ENCODE measurements around the gene MTHFR. TPM values are rescaled to one million over a fixed set of nuclear protein-coding genes. Genes with fewer than 3 reads are reported as not detected.

The MTHFR gene
- total and polyA plus RNA-seq, 8 donors, result 9.6 to 19.1 (median 15.6) TPM

DNA sequence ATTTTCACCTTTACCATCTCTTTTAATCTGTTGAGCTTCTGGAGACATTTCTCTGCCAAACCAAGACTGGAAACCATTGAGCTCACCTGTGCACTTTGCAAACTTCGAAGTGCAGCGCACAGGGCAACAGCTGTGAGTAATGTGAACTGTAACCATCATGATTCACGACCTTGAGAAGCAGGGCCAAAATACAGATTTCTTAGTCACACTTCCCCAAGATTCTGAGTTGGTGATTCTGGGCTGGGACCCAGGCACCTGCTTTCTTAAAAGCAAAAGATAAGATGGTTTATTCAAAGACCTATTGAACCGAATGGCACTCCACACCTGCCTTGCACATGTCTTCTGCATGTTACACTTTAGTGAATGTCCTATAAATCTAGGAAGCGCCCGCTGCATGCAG is 59.7 kb downstream of the MTHFR start:
- Histone ChIP-seq H3K4me1 (peaks cover 7 to 27% (median 7%) of the 10 kb centered on the region in 3 donors), H3K27ac (peak overlapping the region in 3 of 4 donors; percentile 55 to 83 (median 79)), H3K9me3 (no peaks in the 10 kb centered on the region), H3K4me3 (no peak overlapping the region), H3K36me3 (peaks cover 0 to 10% (median 0%) of the 10 kb centered on the region in 3 donors), H3K27me3 (no peaks in the 10 kb centered on the region)
- intact Hi-C loops (cut with DNase I), result no loop called here
- FAIRE-seq (no peak), ATAC-seq (peak; percentile 66 to 81 (median 74)), DNase-seq (peak in 5 of 6 donors; percentile 35 to 78 (median 63))
- WGBS, 2 donors, result 37 to 40% methylated on average over 6 of the region's 6 CpGs
- TF ChIP-seq, protein P1, sequence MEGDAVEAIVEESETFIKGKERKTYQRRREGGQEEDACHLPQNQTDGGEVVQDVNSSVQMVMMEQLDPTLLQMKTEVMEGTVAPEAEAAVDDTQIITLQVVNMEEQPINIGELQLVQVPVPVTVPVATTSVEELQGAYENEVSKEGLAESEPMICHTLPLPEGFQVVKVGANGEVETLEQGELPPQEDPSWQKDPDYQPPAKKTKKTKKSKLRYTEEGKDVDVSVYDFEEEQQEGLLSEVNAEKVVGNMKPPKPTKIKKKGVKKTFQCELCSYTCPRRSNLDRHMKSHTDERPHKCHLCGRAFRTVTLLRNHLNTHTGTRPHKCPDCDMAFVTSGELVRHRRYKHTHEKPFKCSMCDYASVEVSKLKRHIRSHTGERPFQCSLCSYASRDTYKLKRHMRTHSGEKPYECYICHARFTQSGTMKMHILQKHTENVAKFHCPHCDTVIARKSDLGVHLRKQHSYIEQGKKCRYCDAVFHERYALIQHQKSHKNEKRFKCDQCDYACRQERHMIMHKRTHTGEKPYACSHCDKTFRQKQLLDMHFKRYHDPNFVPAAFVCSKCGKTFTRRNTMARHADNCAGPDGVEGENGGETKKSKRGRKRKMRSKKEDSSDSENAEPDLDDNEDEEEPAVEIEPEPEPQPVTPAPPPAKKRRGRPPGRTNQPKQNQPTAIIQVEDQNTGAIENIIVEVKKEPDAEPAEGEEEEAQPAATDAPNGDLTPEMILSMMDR (IDR thresholded peaks at IDR 0.05), result no peak

DNA sequence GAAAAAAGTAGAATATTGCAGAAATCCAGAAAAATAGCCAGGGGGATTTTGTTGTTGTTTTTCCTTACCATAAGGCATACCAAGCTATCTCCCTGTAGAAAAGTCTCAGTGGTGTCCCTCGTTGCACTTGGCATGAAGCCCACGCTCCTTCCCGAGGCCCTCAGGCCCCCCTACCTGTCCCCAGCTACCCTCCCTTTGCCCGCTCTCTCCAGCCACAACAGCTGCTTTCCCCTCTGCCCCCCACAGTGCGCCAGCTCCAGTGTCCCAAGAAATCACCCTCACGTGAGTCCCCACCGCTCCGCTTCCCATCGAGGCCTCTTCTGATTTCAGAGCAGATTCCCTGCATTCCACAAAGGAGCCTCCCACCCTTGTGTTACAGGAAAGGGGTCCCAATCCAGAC is 61.5 kb downstream of the MTHFR start:
- H3K4me3 ChIP-seq, result no peak overlapping the region
- no peaks in the 10 kb centered on the region for H3K36me3 ChIP-seq
- FAIRE-seq, result no peak
- TF ChIP-seq, protein P1 (IDR thresholded peaks at IDR 0.05), result no peak
- no peaks in the 10 kb centered on the region for H3K9me3 ChIP-seq
- H3K27me3 ChIP-seq, result no peaks in the 10 kb centered on the region
- H3K27ac ChIP-seq, result no peak overlapping the region
- ATAC-seq, result no peak
- 83 to 84% methylated on average over 9 of the region's 9 CpGs for WGBS, 2 donors
- peaks cover 7 to 27% (median 7%) of the 10 kb centered on the region in 3 donors for H3K4me1 ChIP-seq
- intact Hi-C loops (cut with DNase I), result no loop called here
- DNase-seq, result peak in 1 of 6 donors; percentile 49

DNA sequence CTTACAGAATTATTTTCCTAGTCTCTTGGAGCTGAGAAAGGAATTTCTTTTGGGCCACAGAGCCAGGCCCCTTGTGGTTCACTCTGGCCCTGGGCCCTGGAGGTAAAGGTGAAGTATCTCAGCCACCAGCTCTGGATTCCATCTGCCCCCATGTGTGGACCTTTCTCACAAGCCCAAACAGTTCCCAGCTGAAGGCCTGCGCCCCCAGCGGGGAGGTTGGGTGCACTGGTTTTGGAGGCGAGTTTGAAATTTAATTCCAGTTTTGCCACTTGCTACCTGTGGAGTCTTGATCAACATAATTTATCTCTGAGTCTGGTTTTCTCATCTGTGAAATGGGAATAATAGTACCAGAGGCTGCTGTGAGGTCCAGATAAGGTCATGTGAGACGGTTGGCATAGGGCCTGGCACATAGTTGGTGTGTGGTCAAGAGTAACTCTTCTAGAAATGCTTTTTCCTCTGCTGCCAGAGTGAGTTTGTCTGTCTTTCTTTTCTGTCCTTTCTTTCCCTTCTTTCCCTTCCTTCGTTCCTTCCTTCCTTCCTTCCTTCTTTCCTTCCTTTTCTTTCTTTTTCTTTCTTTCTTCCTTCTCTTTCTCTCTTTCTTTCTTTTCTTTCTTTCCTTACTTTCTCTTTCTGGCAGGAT is 63.7 kb downstream of the MTHFR start:
- WGBS, 2 donors, result 77 to 83% methylated on average over 5 of the region's 5 CpGs
- peaks cover 8 to 33% (median 8%) of the 10 kb centered on the region in 3 donors for H3K4me1 ChIP-seq
- no peaks in the 10 kb centered on the region for H3K36me3 ChIP-seq
- no peak for FAIRE-seq
- no peak for ATAC-seq
- H3K27me3 ChIP-seq, result no peaks in the 10 kb centered on the region
- H3K27ac ChIP-seq, result no peak overlapping the region
- intact Hi-C loops (cut with DNase I), result no loop called here
- TF ChIP-seq, protein P1 (IDR thresholded peaks at IDR 0.05), result no peak
- no peak overlapping the region for H3K4me3 ChIP-seq
- no peaks in the 10 kb centered on the region for H3K9me3 ChIP-seq
- DNase-seq, result no peak

DNA sequence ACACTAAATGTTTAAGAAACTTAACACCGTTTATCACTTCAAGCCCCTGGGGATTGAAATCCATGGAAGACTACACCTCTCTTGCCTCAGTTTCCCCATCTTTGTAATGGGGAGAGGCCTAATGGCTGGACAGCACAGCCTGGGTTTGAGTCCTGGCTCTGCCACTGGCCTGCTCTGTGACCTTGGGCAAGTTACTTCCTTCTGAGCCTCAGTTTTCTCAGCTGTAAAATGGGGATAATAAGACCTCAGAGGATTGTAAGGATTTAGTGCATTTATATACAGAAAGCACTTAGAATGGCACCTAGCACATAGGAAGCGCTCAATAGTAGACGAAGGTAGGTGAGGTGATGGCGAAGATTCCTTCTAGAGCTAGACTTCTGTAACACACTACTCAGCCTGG is 64.3 kb downstream of the MTHFR start:
- no peak overlapping the region for H3K27ac ChIP-seq
- FAIRE-seq, result no peak

More for the DNA sequence above, 64.3 kb downstream of the MTHFR start:
- intact Hi-C loops (cut with DNase I), result no loop called here
- Histone ChIP-seq H3K9me3 (no peaks in the 10 kb centered on the region), H3K27me3 (no peaks in the 10 kb centered on the region), H3K4me3 (no peak overlapping the region), H3K4me1 (peaks cover 6 to 30% (median 12%) of the 10 kb centered on the region in 3 donors), H3K36me3 (no peaks in the 10 kb centered on the region)
- 89 to 94% methylated on average over 4 of the region's 4 CpGs for WGBS, 2 donors
- TF ChIP-seq, protein P1 (IDR thresholded peaks at IDR 0.05), result no peak
- no peak for ATAC-seq
- DNase-seq, result no peak
